K562 (cell line): ENCODE data around the gene PTGES3. TPM values are rescaled to one million over a fixed set of nuclear protein-coding genes. Genes with fewer than 3 reads are reported as not detected.

ENCODE experiments used
- ETV5 ChIP-seq: sonication (generic); formaldehyde crosslinking; IDR thresholded peaks from 2 replicates; pipeline ENCODE4 v1.4.0; 2020; ENCODE audit warnings: low read depth, mild to moderate bottlenecking, missing genetic modification reagents
- HNRNPLL ChIP-seq: fragments of 200-400 bp; formaldehyde crosslinking; IDR thresholded peaks from 2 replicates; pipeline ENCODE4 v1.6.1; 2017; ENCODE audit warnings: low read length, low read depth, mild to moderate bottlenecking; ENCODE audit not compliant: poor library complexity, severe bottlenecking
- TARDBP ChIP-seq: fragments of 450-650 bp; IDR thresholded peaks from 2 replicates; pipeline ENCODE4 v1.6.1; 2016
- ZNF311 ChIP-seq: fragments of 250-450 bp; sonication (Bioruptor Pico); IDR thresholded peaks from 2 replicates; pipeline ENCODE4 v1.4.0; 2020; ENCODE audit warnings: mild to moderate bottlenecking, moderate library complexity
- polyA plus RNA-seq, 8 experiments: library from polyadenylated mRNA; depleted of rRNA in 4 of 8; stranded (reverse) in 5 of 8; unstranded in 3 of 8; fragments of >200 nt; fragmentation: Nextera tagmentation in 2 of 8; fragmentation: Illumina TruSeq in 1 of 8; extraction: Ambion mirVana in 2 of 8; extraction: Trizol in 1 of 8; gene quantifications; 2 replicates each; pipeline versions ENCODE4 v1.2.1 to v1.2.3, GENCODE V29; 2011 to 2014; ENCODE audit warnings: inconsistent platforms in 1 of 8, missing spikeins in 1 of 8
- total RNA-seq, 7 experiments: library from RNA; depleted of rRNA in 6 of 7; stranded (reverse); fragments of >200 nt in 6 of 7; fragmentation: Illumina TruSeq in 2 of 7; extraction: Trizol in 2 of 7; gene quantifications; 2 replicates each; pipeline versions ENCODE4 v1.2.1 to v1.2.3, GENCODE V29; 2011 to 2021; ENCODE audit warnings: low replicate concordance in 1 of 7
- TF ChIP-seq, protein P1 (sequence below): fragments of 250-450 bp; sonication (Bioruptor Pico); IDR thresholded peaks from 2 replicates; pipeline ENCODE4 v1.8.0; 2022; ENCODE audit warnings: inconsistent platforms
- TF ChIP-seq, protein P2 (sequence below): fragments of 450-650 bp; IDR thresholded peaks from 2 replicates; pipeline ENCODE4 v1.7.1; 2018; ENCODE audit warnings: mild to moderate bottlenecking, low read depth; ENCODE audit not compliant: partially characterized antibody
- TF ChIP-seq, protein P3 (sequence below): fragments of 450-650 bp; IDR thresholded peaks from 2 replicates; pipeline ENCODE4 v1.6.1; 2016; ENCODE audit warnings: borderline replicate concordance
- TF ChIP-seq, protein P4 (sequence below): fragments of 200-800 bp; sonication (Bioruptor generic); IDR thresholded peaks from 2 replicates; pipeline ENCODE4 v1.6.1; 2016; ENCODE audit warnings: missing genetic modification characterization, missing compliant biosample characterization
- TF ChIP-seq, protein P5 (sequence below), 3 experiments: IDR thresholded peaks in 2 of 3; conservative IDR thresholded peaks in 1 of 3; 2 replicates each; pipeline ENCODE4 v1.5.1; 2011 to 2012; ENCODE audit warnings: low read length in 3 of 3, mild to moderate bottlenecking in 3 of 3, control low read depth in 2 of 3, improper control_type of control experiment in 1 of 3, inconsistent platforms in 1 of 3, low read depth in 1 of 3, mixed read lengths in 1 of 3, moderate library complexity in 1 of 3; ENCODE audit not compliant: insufficient read depth in 2 of 3

Gene PTGES3
- total and polyA plus RNA-seq, 9 of the 15 experiments (the other 6 are each of a cell fraction or from before 2014, with no cell fraction given): 163 to 501 (median 213) TPM

DNA sequence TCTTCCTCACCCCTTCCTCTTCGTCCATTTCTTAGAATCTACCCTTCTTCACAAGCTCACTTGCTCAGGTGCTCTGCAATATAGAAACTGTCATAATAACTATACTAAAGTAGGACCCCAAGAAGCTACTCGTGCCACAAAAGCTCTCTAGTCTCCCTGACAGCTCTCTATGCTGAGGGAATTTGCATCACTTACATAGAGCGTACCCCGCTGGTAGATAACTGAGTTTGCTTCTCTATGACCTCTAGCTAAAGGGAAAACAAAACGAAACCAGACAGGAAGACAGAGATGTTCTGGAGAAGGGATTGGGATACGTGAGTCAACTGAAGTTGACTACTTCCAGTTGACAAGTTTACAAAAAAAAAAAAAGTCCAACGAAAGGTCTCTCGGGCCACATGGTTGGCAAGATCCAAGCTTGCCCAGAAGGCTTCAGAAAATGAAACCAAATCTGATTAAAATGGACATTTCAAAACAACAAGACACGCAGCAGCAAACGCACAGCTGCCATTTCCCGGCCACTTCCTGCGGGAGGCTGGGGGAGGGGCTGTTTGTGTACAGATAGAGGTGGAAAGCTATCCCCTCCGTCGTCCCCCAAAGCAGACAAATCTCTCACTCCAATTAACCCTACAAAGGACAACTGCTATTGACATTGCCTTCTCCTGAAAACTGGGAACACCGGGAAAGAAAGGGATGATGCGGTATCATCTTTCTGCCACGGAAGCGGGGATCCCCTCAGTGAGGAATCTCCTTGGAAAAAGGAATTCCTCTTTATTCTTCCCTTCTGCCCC lies 59.2 kb downstream of the PTGES3 start (continued):
- TF ChIP-seq, protein P1, sequence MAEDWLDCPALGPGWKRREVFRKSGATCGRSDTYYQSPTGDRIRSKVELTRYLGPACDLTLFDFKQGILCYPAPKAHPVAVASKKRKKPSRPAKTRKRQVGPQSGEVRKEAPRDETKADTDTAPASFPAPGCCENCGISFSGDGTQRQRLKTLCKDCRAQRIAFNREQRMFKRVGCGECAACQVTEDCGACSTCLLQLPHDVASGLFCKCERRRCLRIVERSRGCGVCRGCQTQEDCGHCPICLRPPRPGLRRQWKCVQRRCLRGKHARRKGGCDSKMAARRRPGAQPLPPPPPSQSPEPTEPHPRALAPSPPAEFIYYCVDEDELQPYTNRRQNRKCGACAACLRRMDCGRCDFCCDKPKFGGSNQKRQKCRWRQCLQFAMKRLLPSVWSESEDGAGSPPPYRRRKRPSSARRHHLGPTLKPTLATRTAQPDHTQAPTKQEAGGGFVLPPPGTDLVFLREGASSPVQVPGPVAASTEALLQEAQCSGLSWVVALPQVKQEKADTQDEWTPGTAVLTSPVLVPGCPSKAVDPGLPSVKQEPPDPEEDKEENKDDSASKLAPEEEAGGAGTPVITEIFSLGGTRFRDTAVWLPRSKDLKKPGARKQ (CRISPR knock-in tag): no peak
- TF ChIP-seq, protein P2, sequence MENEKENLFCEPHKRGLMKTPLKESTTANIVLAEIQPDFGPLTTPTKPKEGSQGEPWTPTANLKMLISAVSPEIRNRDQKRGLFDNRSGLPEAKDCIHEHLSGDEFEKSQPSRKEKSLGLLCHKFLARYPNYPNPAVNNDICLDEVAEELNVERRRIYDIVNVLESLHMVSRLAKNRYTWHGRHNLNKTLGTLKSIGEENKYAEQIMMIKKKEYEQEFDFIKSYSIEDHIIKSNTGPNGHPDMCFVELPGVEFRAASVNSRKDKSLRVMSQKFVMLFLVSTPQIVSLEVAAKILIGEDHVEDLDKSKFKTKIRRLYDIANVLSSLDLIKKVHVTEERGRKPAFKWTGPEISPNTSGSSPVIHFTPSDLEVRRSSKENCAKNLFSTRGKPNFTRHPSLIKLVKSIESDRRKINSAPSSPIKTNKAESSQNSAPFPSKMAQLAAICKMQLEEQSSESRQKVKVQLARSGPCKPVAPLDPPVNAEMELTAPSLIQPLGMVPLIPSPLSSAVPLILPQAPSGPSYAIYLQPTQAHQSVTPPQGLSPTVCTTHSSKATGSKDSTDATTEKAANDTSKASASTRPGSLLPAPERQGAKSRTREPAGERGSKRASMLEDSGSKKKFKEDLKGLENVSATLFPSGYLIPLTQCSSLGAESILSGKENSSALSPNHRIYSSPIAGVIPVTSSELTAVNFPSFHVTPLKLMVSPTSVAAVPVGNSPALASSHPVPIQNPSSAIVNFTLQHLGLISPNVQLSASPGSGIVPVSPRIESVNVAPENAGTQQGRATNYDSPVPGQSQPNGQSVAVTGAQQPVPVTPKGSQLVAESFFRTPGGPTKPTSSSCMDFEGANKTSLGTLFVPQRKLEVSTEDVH: no peak
- TF ChIP-seq ETV5: peak; percentile 42; the same call in 1 of the 2 replicates
- no peak for TF ChIP-seq TARDBP
- no peak for TF ChIP-seq ZNF311 (CRISPR knock-in tag)
- TF ChIP-seq, protein P3, sequence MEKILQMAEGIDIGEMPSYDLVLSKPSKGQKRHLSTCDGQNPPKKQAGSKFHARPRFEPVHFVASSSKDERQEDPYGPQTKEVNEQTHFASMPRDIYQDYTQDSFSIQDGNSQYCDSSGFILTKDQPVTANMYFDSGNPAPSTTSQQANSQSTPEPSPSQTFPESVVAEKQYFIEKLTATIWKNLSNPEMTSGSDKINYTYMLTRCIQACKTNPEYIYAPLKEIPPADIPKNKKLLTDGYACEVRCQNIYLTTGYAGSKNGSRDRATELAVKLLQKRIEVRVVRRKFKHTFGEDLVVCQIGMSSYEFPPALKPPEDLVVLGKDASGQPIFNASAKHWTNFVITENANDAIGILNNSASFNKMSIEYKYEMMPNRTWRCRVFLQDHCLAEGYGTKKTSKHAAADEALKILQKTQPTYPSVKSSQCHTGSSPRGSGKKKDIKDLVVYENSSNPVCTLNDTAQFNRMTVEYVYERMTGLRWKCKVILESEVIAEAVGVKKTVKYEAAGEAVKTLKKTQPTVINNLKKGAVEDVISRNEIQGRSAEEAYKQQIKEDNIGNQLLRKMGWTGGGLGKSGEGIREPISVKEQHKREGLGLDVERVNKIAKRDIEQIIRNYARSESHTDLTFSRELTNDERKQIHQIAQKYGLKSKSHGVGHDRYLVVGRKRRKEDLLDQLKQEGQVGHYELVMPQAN: peak; percentile 61; the same call in 1 of the 2 replicates
- TF ChIP-seq, protein P4, sequence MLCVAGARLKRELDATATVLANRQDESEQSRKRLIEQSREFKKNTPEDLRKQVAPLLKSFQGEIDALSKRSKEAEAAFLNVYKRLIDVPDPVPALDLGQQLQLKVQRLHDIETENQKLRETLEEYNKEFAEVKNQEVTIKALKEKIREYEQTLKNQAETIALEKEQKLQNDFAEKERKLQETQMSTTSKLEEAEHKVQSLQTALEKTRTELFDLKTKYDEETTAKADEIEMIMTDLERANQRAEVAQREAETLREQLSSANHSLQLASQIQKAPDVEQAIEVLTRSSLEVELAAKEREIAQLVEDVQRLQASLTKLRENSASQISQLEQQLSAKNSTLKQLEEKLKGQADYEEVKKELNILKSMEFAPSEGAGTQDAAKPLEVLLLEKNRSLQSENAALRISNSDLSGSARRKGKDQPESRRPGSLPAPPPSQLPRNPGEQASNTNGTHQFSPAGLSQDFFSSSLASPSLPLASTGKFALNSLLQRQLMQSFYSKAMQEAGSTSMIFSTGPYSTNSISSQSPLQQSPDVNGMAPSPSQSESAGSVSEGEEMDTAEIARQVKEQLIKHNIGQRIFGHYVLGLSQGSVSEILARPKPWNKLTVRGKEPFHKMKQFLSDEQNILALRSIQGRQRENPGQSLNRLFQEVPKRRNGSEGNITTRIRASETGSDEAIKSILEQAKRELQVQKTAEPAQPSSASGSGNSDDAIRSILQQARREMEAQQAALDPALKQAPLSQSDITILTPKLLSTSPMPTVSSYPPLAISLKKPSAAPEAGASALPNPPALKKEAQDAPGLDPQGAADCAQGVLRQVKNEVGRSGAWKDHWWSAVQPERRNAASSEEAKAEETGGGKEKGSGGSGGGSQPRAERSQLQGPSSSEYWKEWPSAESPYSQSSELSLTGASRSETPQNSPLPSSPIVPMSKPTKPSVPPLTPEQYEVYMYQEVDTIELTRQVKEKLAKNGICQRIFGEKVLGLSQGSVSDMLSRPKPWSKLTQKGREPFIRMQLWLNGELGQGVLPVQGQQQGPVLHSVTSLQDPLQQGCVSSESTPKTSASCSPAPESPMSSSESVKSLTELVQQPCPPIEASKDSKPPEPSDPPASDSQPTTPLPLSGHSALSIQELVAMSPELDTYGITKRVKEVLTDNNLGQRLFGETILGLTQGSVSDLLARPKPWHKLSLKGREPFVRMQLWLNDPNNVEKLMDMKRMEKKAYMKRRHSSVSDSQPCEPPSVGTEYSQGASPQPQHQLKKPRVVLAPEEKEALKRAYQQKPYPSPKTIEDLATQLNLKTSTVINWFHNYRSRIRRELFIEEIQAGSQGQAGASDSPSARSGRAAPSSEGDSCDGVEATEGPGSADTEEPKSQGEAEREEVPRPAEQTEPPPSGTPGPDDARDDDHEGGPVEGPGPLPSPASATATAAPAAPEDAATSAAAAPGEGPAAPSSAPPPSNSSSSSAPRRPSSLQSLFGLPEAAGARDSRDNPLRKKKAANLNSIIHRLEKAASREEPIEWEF: no peak
- TF ChIP-seq HNRNPLL: no peak
- TF ChIP-seq, protein P5, sequence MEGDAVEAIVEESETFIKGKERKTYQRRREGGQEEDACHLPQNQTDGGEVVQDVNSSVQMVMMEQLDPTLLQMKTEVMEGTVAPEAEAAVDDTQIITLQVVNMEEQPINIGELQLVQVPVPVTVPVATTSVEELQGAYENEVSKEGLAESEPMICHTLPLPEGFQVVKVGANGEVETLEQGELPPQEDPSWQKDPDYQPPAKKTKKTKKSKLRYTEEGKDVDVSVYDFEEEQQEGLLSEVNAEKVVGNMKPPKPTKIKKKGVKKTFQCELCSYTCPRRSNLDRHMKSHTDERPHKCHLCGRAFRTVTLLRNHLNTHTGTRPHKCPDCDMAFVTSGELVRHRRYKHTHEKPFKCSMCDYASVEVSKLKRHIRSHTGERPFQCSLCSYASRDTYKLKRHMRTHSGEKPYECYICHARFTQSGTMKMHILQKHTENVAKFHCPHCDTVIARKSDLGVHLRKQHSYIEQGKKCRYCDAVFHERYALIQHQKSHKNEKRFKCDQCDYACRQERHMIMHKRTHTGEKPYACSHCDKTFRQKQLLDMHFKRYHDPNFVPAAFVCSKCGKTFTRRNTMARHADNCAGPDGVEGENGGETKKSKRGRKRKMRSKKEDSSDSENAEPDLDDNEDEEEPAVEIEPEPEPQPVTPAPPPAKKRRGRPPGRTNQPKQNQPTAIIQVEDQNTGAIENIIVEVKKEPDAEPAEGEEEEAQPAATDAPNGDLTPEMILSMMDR (IDR thresholded peaks at IDR 0.05 in 2 of 3, conservative IDR thresholded peaks at IDR 0.05 in 1 of 3; ENCODE audit: insufficient read depth in 2 of 3, low read depth in 1 of 3, low read length in 3 of 3): no peak
